Skeletal muscle satellite cell (primary cell): ENCODE results near the gene GPAT3.

Experiments used
- H3K27me3 ChIP-seq: 2 replicates; pipeline ENCODE4 v1.7.0; 2013; ENCODE audit warnings: low read length; ENCODE audit not compliant: control insufficient read depth, insufficient read depth
- H3K36me3 ChIP-seq: 2 replicates; pipeline ENCODE4 v1.7.0; 2013; ENCODE audit warnings: mild to moderate bottlenecking, control low read depth, low read length; ENCODE audit not compliant: insufficient read depth
- H3K4me1 ChIP-seq: 2 replicates; pipeline ENCODE4 v1.7.0; 2013; ENCODE audit warnings: low read length; ENCODE audit not compliant: control insufficient read depth, insufficient read depth
- H3K4me2 ChIP-seq: 2 replicates; pipeline ENCODE4 v1.7.0; 2013; ENCODE audit warnings: mild to moderate bottlenecking, low read length
- H3K4me3 ChIP-seq: 2 replicates; pipeline ENCODE4 v1.7.0; 2013; ENCODE audit warnings: low read length
- H3K9ac ChIP-seq: 2 replicates; pipeline ENCODE4 v1.7.0; 2013; ENCODE audit warnings: mild to moderate bottlenecking, low read depth, low read length, moderate library complexity
- H3K9me3 ChIP-seq: replicated peaks from 2 replicates; pipeline ENCODE4 v1.7.0; 2013; ENCODE audit warnings: mild to moderate bottlenecking, control low read depth, low read length

GPAT3 gene

GRCh38 chr4:83581411-83582288, 45.7 kb downstream of the GPAT3 start:
- Histone ChIP-seq H3K27me3 (no peaks in the 10 kb centered on the region), H3K4me2 (no peak overlapping the region), H3K9ac (no peak overlapping the region), H3K4me1 (peaks cover 7% of the 10 kb centered on the region), H3K9me3 (no peaks in the 10 kb centered on the region), H3K36me3 (no peaks in the 10 kb centered on the region), H3K4me3 (no peak overlapping the region)

GRCh38 chr4:83582289-83582785, 46.4 kb downstream of the GPAT3 start:
- no peaks in the 10 kb centered on the region for H3K9me3 ChIP-seq
- peak overlapping the region; percentile 9 for H3K4me2 ChIP-seq
- H3K4me1 ChIP-seq: peaks cover 7% of the 10 kb centered on the region
- H3K36me3 ChIP-seq: no peaks in the 10 kb centered on the region
- H3K9ac ChIP-seq: no peak overlapping the region
- H3K4me3 ChIP-seq: no peak overlapping the region
- H3K27me3 ChIP-seq: no peaks in the 10 kb centered on the region

GRCh38 chr4:83585982-83586508, 50.1 kb downstream of the GPAT3 start:
- Histone ChIP-seq H3K9ac (no peak overlapping the region), H3K4me3 (no peak overlapping the region), H3K27me3 (no peaks in the 10 kb centered on the region), H3K9me3 (no peaks in the 10 kb centered on the region), H3K36me3 (no peaks in the 10 kb centered on the region), H3K4me1 (peaks cover 7% of the 10 kb centered on the region), H3K4me2 (no peak overlapping the region)

- Histone ChIP-seq H3K9me3 (no peaks in the 10 kb centered on the region), H3K36me3 (no peaks in the 10 kb centered on the region), H3K9ac (no peak overlapping the region), H3K4me2 (no peak overlapping the region), H3K27me3 (no peaks in the 10 kb centered on the region), H3K4me1 (no peaks in the 10 kb centered on the region), H3K4me3 (no peak overlapping the region)
These were observed 53.4 kb downstream of the GPAT3 start for GRCh38 chr4:83589279-83589678.

- H3K36me3 ChIP-seq: no peaks in the 10 kb centered on the region
- no peak overlapping the region for H3K4me3 ChIP-seq
- H3K4me1 ChIP-seq: no peaks in the 10 kb centered on the region
- H3K9ac ChIP-seq: no peak overlapping the region
- H3K4me2 ChIP-seq: no peak overlapping the region
- H3K27me3 ChIP-seq: no peaks in the 10 kb centered on the region
- no peaks in the 10 kb centered on the region for H3K9me3 ChIP-seq
These were observed 55.1 kb downstream of the GPAT3 start for GRCh38 chr4:83591056-83591455.

- Histone ChIP-seq H3K9me3 (no peaks in the 10 kb centered on the region), H3K9ac (no peak overlapping the region), H3K36me3 (no peaks in the 10 kb centered on the region), H3K4me3 (no peak overlapping the region), H3K4me2 (no peak overlapping the region), H3K4me1 (no peaks in the 10 kb centered on the region), H3K27me3 (no peaks in the 10 kb centered on the region)
These were observed 55.8 kb downstream of the GPAT3 start for GRCh38 chr4:83591730-83592129.

GRCh38 chr4:83599183-83599582, 63.3 kb downstream of the GPAT3 start:
- no peaks in the 10 kb centered on the region for H3K4me1 ChIP-seq
- H3K9me3 ChIP-seq: no peaks in the 10 kb centered on the region
- no peak overlapping the region for H3K9ac ChIP-seq

GRCh38 chr4:83603129-83603528, 67.2 kb downstream of the GPAT3 start:
- Histone ChIP-seq H3K4me3 (no peak overlapping the region), H3K27me3 (no peaks in the 10 kb centered on the region), H3K9ac (no peak overlapping the region), H3K36me3 (no peaks in the 10 kb centered on the region), H3K4me2 (no peak overlapping the region), H3K4me1 (no peaks in the 10 kb centered on the region), H3K9me3 (no peaks in the 10 kb centered on the region)

More at GRCh38 chr4:83599183-83599582, 63.3 kb downstream of the GPAT3 start:
- no peaks in the 10 kb centered on the region for H3K27me3 ChIP-seq
- no peaks in the 10 kb centered on the region for H3K36me3 ChIP-seq
- no peak overlapping the region for H3K4me3 ChIP-seq
- no peak overlapping the region for H3K4me2 ChIP-seq

- no peaks in the 10 kb centered on the region for H3K36me3 ChIP-seq
- H3K9ac ChIP-seq: no peak overlapping the region
- H3K4me3 ChIP-seq: no peak overlapping the region
- no peaks in the 10 kb centered on the region for H3K9me3 ChIP-seq
- no peaks in the 10 kb centered on the region for H3K4me1 ChIP-seq
- H3K27me3 ChIP-seq: no peaks in the 10 kb centered on the region
- H3K4me2 ChIP-seq: no peak overlapping the region
These were observed 68.4 kb downstream of the GPAT3 start for GRCh38 chr4:83604321-83604720.

- Histone ChIP-seq H3K27me3 (no peaks in the 10 kb centered on the region), H3K36me3 (no peaks in the 10 kb centered on the region), H3K4me1 (no peaks in the 10 kb centered on the region), H3K4me2 (no peak overlapping the region), H3K4me3 (no peak overlapping the region), H3K9ac (no peak overlapping the region), H3K9me3 (no peaks in the 10 kb centered on the region)
These were observed 69.3 kb downstream of the GPAT3 start for GRCh38 chr4:83605210-83605609.

GRCh38 chr4:83605744-83606172, 69.8 kb downstream of the GPAT3 start:
- H3K4me2 ChIP-seq: no peak overlapping the region
- no peak overlapping the region for H3K4me3 ChIP-seq
- no peaks in the 10 kb centered on the region for H3K36me3 ChIP-seq
- no peaks in the 10 kb centered on the region for H3K4me1 ChIP-seq
- H3K9ac ChIP-seq: no peak overlapping the region
- H3K27me3 ChIP-seq: no peaks in the 10 kb centered on the region
- H3K9me3 ChIP-seq: no peaks in the 10 kb centered on the region

GRCh38 chr4:83606460-83606859, 70.6 kb downstream of the GPAT3 start:
- Histone ChIP-seq H3K9me3 (no peaks in the 10 kb centered on the region), H3K27me3 (no peaks in the 10 kb centered on the region), H3K36me3 (no peaks in the 10 kb centered on the region), H3K4me2 (no peak overlapping the region), H3K9ac (no peak overlapping the region), H3K4me1 (no peaks in the 10 kb centered on the region), H3K4me3 (no peak overlapping the region)
